HFFc6 (cell line): ENCODE data around the gene DISC1. TPM values are rescaled to one million over a fixed set of nuclear protein-coding genes. Genes with fewer than 3 reads are reported as not detected.
"Not testable (repeated sequence)": the region's sequence is repeated elsewhere in the genome, so short reads cannot be mapped to it uniquely, and the experiment has no call there.

Source experiments
- DNase-seq: peaks from one replicate; pipeline ENCODE4 v3.0.0-alpha.2; 2018
- H3K27ac Mint-ChIP-seq: 2 replicates; pipeline ENCODE4 v1.8.0; 2020; ENCODE audit warnings: mild to moderate bottlenecking, mixed read lengths
- H3K27me3 Mint-ChIP-seq: 2 replicates; pipeline ENCODE4 v1.8.0; 2021; ENCODE audit warnings: mild to moderate bottlenecking, moderate library complexity, mixed read lengths; ENCODE audit not compliant: insufficient read depth
- H3K36me3 Mint-ChIP-seq: 2 replicates; pipeline ENCODE4 v1.8.0; 2021; ENCODE audit warnings: low read depth, mixed read lengths
- H3K4me1 Mint-ChIP-seq: 2 replicates; pipeline ENCODE4 v1.8.0; 2020; ENCODE audit warnings: low read depth, mixed read lengths
- H3K4me3 Mint-ChIP-seq: 2 replicates; pipeline ENCODE4 v1.8.0; 2020; ENCODE audit warnings: mild to moderate bottlenecking, moderate library complexity, mixed read lengths
- H3K9me3 Mint-ChIP-seq: 2 replicates; pipeline ENCODE4 v1.8.0; 2020; ENCODE audit warnings: mild to moderate bottlenecking, mixed read lengths
- total RNA-seq, 6 experiments: library from RNA; stranded (reverse); fragmentation: NEBNext Ultra II Directional; extraction: Animal tissue kit (Norgen Biotek cat#: 25700); gene quantifications; 2 replicates in 1 of 6; 3 replicates in 5 of 6; pipeline ENCODE4 v1.2.3, GENCODE V29; 2021
- TF ChIP-seq, protein P1 (sequence below): fragments of 200-600 bp; sonication (generic); IDR thresholded peaks from 2 replicates; pipeline ENCODE4 v1.5.0; 2021; ENCODE audit warnings: antibody characterized with exemption, mild to moderate bottlenecking

DISC1 gene
- total RNA-seq, 6 experiments from 2014 or later: 1.3 to 4.3 (median 1.9) TPM

DNA sequence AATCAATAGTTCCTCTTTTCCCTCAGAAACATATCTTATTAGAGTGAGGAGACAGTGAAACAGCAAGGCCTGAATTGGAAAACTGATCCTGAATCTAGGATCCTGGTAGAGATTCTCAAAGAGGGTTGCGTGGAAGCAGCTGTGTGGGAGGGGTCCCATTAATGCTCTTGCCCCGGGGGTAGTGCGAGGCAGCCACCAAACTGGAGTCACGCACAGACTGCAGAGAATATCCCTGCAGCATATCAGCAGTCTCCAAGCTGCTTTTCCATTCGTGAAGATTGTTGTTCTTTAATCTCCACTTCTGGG, 150.1 kb downstream of the DISC1 start:
- Mint-ChIP-seq H3K4me1 (peaks cover 45% of the 10 kb centered on the region), H3K36me3 (peaks cover 8% of the 10 kb centered on the region; the same call in 1 of the 2 replicates), H3K4me3 (0 out of 2 replicates have a peak overlapping the region, but pooled peaks have one; percentile 34), H3K27ac (0 out of 2 replicates have a peak overlapping the region, but pooled peaks have one; percentile 72), H3K27me3 (no peaks in the 10 kb centered on the region; the same call in 1 of the 2 replicates), H3K9me3 (no peaks in the 10 kb centered on the region)
- no peak for DNase-seq
- TF ChIP-seq, protein P1, sequence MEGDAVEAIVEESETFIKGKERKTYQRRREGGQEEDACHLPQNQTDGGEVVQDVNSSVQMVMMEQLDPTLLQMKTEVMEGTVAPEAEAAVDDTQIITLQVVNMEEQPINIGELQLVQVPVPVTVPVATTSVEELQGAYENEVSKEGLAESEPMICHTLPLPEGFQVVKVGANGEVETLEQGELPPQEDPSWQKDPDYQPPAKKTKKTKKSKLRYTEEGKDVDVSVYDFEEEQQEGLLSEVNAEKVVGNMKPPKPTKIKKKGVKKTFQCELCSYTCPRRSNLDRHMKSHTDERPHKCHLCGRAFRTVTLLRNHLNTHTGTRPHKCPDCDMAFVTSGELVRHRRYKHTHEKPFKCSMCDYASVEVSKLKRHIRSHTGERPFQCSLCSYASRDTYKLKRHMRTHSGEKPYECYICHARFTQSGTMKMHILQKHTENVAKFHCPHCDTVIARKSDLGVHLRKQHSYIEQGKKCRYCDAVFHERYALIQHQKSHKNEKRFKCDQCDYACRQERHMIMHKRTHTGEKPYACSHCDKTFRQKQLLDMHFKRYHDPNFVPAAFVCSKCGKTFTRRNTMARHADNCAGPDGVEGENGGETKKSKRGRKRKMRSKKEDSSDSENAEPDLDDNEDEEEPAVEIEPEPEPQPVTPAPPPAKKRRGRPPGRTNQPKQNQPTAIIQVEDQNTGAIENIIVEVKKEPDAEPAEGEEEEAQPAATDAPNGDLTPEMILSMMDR: no peak

DNA sequence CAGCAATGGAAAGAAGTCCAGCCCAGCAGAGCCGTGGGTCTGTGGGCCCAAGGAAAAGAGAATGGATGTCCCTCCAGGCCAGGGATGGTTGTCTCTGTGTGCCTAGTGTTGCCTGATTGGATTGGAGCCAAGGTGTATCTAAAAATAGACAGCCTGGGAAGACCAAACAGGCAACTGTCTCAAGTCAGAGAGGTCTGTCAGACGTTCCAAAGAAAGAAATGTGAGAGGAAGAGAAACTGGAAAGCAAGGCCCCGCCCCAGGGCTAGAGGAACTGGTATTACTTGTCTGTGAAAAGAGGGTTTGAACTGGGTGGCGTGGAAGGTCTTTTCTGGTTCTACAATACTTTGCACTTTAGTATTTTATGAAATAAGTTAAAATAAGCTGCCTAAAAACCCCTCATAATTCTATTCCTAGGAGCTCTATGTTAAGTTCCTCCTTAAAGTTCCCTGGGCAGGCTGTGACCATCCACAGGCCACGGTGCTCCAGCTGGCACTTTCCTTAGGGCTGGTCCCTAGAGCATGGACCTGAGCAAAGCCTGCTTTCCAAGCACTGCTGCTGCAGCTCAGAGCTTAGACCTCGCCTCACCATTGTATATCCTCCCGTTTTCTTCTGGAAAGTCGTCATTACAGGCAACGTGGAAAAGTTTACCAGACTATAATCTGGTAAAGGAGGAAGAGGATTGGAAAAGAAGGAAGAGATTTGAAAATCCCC, 151.6 kb downstream of the DISC1 start:
- TF ChIP-seq, protein P1: no peak
- Mint-ChIP-seq H3K4me3 (peak overlapping the region; percentile 34; the same call in 1 of the 2 replicates), H3K4me1 (peaks cover 52% of the 10 kb centered on the region), H3K27me3 (no peaks in the 10 kb centered on the region; the same call in 1 of the 2 replicates), H3K36me3 (no peaks in the 10 kb centered on the region), H3K9me3 (no peaks in the 10 kb centered on the region), H3K27ac (peak overlapping the region; percentile 62)
- peak; percentile 25 for DNase-seq

DNA sequence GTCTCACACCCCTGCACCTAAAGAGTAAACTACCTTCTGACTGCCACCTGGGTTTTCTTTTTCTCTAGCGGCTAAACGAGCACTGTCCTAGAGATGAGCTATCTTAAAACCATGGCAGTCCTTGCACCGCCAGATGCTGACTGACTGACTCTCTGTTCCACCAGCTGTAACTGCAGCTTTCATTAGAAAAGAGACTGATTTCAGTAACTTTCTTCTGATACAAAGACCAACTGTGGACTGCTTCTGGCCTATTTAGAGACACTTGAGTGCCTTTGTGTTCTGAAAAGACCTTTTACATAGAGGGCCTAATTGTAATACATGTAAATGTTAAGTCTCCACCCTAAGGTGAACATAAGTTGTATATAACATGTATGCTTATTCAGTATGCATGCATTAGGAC, 152.5 kb downstream of the DISC1 start:
- no peaks in the 10 kb centered on the region for H3K9me3 Mint-ChIP-seq
- no peak overlapping the region for H3K27ac Mint-ChIP-seq
- TF ChIP-seq, protein P1: no peak
- H3K27me3 Mint-ChIP-seq: no peaks in the 10 kb centered on the region; the same call in 1 of the 2 replicates
- peaks cover 52% of the 10 kb centered on the region for H3K4me1 Mint-ChIP-seq
- H3K4me3 Mint-ChIP-seq: no peak overlapping the region
- H3K36me3 Mint-ChIP-seq: no peaks in the 10 kb centered on the region
- no peak for DNase-seq

DNA sequence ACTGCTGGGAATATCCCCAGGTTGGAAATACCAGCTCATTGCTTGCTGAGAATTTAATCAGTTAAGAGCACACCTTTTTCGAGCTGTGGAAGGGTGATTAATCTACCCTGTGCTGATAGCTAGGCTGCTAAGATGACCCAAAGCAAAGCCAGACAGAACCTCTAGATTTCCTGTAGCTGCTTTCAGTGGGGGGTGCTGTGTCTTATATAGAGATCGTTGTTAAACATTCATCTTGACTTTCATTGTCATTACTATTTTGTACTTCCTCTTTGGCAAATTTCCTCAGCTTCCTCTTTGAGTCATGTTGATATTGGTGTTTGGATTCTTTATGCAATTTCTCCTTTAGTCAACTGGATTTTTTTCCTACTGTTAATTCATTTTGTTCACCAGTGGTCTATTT, 155.3 kb downstream of the DISC1 start:
- Mint-ChIP-seq H3K9me3 (no peaks in the 10 kb centered on the region; the same call in 1 of the 2 replicates), H3K36me3 (no peaks in the 10 kb centered on the region), H3K27me3 (no peaks in the 10 kb centered on the region), H3K4me1 (peaks cover 36% of the 10 kb centered on the region), H3K4me3 (no peak overlapping the region), H3K27ac (no peak overlapping the region)
- DNase-seq: no peak
- TF ChIP-seq, protein P1: no peak

DNA sequence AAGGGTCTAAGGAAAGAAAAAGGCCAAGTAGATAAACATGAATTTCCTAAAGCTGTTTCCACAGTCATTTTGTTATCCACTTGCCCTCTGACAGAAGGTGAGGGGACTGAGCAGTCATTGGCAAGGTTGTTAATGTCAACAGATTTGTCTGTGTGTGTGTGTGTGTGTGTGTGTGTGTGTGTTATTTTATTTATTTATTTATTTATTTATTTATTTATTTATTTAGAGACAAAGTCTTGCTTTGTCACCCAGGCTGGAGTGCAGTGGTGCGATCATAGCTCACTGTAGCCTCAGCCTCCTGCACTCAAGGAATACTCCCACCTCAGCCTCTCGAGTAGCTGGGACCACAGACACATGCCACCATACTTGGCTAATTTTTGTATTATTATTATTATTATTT, 158.5 kb downstream of the DISC1 start:
- not testable (repeated sequence) for DNase-seq

DNA sequence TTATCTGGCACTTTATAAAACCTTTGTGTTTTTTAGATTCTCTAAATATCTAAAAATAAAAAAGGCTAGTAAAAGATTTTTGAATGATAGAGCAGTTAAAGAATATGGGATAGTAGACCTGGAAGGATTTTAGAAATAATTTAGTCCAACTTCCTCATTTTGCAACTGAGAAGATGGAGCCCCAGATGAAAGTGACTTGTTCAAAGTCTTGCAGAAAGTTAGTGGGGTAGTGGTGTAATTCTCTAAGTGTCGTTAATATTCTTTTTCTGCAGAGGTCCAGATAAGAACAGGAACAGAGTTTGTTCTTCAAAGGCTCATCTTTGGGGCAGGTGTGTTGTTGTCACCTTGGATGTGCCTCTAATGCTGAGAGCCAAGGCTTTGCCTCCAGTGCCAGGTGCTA, 159.5 kb downstream of the DISC1 start:
- TF ChIP-seq, protein P1: no peak
- Mint-ChIP-seq H3K4me1 (peaks cover 17% of the 10 kb centered on the region), H3K4me3 (no peak overlapping the region), H3K27ac (no peak overlapping the region), H3K27me3 (no peaks in the 10 kb centered on the region), H3K36me3 (no peaks in the 10 kb centered on the region; the same call in 1 of the 2 replicates), H3K9me3 (no peaks in the 10 kb centered on the region; the same call in 1 of the 2 replicates)
- DNase-seq: no peak

More for the DNA sequence above, 158.5 kb downstream of the DISC1 start:
- H3K27ac Mint-ChIP-seq, H3K27me3 Mint-ChIP-seq, H3K36me3 Mint-ChIP-seq, H3K4me3 Mint-ChIP-seq, H3K9me3 Mint-ChIP-seq: not testable (repeated sequence)
- H3K4me1 Mint-ChIP-seq: peaks cover 17% of the 10 kb centered on the region
